Measurements from ENCODE around the gene RASGEF1C.
A peak's percentile ranks its signal among the peaks of the same experiment; 100 is the strongest.

Gene RASGEF1C

DNA sequence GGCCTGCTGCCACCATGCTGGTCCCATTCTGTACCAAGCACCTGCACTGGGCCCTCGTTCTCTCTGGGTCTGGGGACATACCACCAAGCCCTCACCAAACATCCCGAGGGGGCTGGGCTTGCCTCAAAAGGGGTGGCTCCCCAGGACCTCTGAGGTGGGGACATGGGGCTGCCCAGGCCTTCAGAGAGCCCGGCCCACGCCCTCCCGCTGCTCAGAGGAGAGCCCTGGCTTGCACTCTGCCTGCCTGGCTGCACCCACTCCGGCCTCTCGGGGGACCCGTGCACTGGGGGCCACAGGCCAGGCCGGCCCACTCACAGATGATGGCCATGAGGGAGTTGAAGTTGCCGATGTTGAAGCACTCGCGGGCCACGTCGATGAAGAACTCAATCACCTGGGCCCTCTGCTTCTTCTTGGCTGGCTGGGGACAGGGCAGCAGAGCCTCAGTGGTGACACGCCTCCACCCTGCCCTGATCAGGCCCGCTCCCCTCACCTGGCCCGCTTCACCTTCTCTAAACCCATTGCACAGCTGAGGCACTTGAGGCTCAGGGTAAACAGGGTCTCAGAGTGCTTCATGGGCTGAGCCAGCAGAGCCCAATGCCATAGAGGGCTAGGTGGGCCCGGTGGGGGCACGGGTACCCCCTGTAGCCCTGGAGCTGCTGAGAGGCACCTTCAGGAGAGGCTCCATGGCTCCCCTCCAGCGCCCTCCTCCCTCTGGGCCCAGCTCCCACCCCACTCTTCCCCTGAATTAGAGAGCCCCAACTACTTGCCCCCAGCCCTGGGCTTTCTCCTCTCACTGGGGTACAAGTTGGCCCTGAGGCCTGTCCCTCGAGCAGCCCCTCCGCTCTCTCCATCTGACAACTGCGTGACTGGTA is 89.7 kb downstream of the RASGEF1C start:
- no peak for DNase-seq

DNA sequence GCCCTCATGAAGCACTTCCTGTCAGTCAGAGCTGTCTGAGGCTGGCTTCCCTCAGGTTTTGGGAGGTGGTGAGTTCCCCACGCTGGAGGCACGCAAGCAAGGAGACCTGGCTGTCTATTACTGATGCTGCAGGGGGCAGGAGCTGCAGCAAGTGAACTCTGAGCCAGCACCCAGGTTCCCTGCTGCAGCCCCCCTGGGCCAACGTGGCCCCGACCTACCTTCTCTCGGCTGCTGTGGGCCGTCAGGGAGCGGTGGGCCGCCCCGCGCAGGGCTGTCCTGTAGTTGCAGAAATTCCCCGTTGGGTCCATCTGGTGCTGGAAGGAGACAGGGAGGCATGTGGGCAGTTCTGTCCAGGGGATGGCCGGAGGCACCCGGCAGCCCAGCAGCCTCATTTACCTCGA is 90.6 kb downstream of the RASGEF1C start:
- DNase-seq = no peak

DNA sequence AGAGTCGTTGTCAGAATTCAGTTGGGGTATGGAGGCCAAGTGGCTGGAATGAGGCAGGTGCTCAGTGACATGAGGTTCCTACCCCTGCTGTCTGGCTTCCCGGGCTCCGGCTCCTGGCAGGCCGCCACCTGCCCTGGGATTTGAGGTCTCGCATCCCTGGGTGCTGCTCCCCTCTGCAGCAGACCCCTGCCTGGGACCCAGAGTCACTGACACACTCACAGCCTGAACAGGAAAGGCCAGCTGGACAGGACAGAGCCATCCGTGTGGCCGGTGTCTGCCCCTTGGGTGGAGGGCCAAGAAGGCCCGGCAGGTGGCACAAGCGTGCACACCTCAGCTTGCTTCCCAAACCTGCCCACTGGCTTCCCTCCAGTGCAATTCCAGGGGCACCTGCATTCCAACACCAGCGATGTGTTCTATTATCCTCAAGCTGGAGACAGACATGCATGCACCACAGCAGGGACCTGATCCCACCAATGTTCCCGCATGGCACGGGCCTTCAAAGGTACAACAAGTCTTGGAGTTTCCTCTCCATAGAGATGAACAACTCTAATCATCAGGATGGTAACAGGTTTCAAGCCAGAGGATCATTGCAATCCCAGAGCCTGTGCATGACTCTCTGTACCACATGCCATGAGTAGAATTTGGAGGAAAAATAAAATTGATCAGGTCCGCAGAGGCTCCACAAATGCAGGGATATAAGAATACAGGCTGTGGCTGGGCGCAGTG is 91.8 kb downstream of the RASGEF1C start:
- DNase-seq = no peak

- DNase-seq = no peak
Measured at GRCh38 chr5:180116077-180116999, 92.7 kb downstream of the RASGEF1C start.

- DNase-seq = no peak
Measured at GRCh38 chr5:180115326-180116076, 93.5 kb downstream of the RASGEF1C start.

GRCh38 chr5:180114304-180115003 is 94.6 kb downstream of the RASGEF1C start:
- no peak for DNase-seq

- no peak for DNase-seq
Measured at GRCh38 chr5:180113660-180114303, 95.2 kb downstream of the RASGEF1C start.

DNA sequence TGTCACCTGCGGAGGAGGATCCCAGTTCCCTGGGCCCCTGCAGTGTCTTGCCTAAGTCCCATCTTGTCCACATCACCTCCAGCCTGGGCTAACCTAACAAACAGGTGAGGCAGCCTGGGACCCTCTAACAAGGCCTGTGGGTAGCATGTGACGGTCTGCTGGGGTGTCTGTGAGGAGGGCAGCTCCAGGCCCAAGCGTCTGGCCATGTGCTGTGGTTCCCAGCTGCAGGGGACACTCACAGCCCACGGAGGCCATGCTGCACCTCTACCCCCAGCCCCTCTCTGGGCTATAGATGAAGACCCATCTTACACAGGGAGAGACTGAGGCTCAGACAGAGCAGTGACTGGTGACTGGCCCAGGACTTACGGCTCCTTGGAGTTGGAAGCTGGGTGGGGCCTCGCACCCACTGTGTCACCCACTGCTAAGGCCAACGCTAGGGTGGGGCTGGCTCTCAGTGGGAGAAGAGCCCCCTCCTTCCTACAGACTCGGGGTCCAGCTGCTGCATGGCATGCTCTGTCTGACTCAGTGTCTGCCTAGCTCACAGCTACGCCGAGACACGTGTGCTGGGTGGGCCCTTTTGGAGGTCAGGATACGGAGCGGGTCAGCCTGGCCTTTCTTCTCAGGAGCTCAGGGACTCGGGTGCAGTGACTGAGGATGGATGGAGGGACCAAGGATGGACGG is 96.7 kb downstream of the RASGEF1C start:
- DNase-seq = no peak

- no peak for DNase-seq
Measured at GRCh38 chr5:180111273-180112002, 97.6 kb downstream of the RASGEF1C start.

DNA sequence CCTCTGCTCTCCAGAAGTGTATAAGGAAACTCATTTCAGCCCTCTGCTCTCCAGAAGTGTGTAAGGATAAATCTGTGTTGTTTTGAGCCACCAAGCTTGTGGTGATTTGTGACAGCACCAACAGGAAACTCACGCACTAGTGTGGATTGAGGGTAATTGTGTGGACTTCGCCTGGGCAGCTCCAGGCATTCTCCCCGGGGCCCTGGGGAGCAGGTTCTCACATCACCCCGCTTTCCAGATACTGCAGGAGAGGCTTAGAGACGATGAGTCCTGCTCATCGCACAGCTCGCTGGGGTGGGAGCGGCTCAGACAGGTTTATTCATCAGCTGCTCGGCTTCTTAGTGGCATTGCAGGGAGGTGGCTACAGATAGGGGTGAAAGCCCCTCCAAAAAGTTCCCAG is 99.1 kb downstream of the RASGEF1C start:
- no peak for DNase-seq

GRCh38 chr5:180107005-180107404 is 102.0 kb downstream of the RASGEF1C start:
- no peak for DNase-seq

DNA sequence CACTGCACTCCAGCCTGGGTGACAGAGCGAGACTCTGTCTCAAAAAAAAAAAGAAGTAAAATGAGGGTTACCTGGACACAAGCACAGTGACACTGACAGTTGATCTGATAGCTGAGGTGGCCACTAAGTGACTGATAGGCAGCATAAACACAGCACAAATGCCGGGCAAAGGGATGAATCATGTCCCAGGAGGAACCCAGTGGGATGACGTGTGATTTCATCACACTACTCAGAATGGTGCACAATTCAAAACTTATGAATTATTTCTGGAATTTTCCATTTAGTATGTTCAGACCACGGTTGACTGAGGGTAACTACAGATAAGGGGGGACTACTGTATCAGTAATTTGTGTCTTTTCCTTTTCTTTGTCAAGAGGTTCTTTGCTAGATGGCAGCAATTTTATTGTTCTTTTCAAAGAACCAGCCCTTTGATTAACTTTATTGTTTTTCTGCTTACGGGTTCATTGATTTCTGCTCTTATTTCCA is 103.1 kb downstream of the RASGEF1C start:
- DNase-seq = peak; percentile 28 to 45

GRCh38 chr5:180104168-180104530 is 104.9 kb downstream of the RASGEF1C start:
- no peak for DNase-seq

GRCh38 chr5:180103487-180104167 is 105.4 kb downstream of the RASGEF1C start:
- no peak for DNase-seq

DNA sequence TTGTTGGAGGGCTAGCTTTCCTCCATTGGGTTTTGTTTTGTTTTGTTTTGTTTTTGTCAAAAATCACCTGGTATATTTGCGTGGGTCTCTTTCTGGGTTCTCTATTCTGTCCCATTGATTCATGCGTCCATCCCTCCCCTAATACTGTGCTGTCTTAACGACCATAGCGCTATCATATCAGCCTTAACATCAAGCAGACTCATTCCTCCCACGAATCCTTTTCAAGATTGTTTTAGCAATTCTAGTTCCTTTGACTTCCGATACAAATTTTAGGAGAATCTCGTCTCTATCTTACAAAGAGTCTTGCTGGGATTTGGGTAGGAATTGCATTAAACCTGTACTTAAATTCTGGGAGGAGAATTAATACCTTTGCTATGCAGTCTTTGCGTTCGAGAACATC is 106.4 kb downstream of the RASGEF1C start:
- no peak for DNase-seq

DNA sequence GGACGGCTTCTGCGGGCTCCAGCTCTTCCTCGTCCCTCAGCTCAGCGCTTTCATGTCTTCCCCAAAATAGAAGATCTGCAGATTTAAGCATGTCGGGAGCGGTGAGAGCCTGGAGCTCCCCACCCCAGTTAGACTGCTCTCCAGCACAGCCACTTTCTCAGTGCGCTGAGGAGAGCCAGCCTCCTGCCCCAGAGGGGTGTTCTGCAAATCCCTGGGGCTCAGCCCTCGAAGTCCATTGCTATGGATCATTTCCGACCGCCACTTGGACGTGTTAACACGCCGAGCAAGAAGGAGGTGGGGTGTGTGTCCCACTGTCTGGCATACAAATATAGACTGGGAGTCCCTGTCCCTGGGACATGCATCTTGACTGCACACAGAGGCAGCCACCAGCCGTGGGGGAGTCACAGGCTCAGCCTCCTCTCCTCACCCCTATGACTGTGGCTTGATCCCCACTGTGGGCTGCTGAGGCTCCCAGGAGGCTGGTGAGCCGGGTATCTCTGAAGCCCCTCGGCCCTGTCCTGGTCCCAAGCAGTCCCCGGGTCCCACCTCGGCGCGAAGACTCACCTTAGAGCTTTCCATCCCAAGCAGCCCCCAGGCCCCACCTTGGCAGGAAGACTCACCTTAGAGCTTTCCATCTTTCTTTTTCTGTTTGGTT is 107.4 kb downstream of the RASGEF1C start:
- no peak for DNase-seq

- no peak for DNase-seq
Measured at GRCh38 chr5:180100621-180101450, 108.2 kb downstream of the RASGEF1C start.
